ENCODE data around the gene RCOR3. TPM values are rescaled to one million over a fixed set of nuclear protein-coding genes. Genes with fewer than 3 reads are reported as not detected.
A peak's percentile ranks its signal among the peaks of the same experiment; 100 is the strongest.

RCOR3 gene
- total and polyA plus RNA-seq, 10 of the 15 experiments (the other 5 are each of a cell fraction or from before 2014, with no cell fraction given), result 8.0 to 55.0 (median 25.1) TPM

- TF ChIP-seq BCL3 (IDR thresholded peaks at IDR 0.05; ENCODE audit: borderline replicate concordance, insufficient read depth, low read depth, low read length, poor library complexity, severe bottlenecking), result no peak
- no peak for TF ChIP-seq SPI1 (IDR thresholded peaks at IDR 0.05; ENCODE audit: borderline replicate concordance, insufficient read depth, low read depth, low read length)
- TF ChIP-seq E2F8 (IDR thresholded peaks at IDR 0.05; ENCODE audit: low read depth, partially characterized antibody), result no peak
- no peak for TF ChIP-seq SMAD1 (IDR thresholded peaks at IDR 0.05; ENCODE audit: low read depth, partially characterized antibody)
- 0 out of 2 replicates have a peak, but pooled peaks have one; percentile 16 for TF ChIP-seq CHD1 (IDR thresholded peaks at IDR 0.05; ENCODE audit: low read depth, low read length)
- TF ChIP-seq, protein P1, sequence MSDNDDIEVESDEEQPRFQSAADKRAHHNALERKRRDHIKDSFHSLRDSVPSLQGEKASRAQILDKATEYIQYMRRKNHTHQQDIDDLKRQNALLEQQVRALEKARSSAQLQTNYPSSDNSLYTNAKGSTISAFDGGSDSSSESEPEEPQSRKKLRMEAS (IDR thresholded peaks at IDR 0.05; ENCODE audit: low read depth, low read length), result no peak
- TF ChIP-seq RAD21 (IDR thresholded peaks at IDR 0.05; ENCODE audit: insufficient read depth, low read depth, low read length), result peak; percentile 32; the same call in 1 of the 2 replicates
- TF ChIP-seq CEBPZ (IDR thresholded peaks at IDR 0.05; ENCODE audit: low read depth, low read length), result no peak
- no peak for TF ChIP-seq MEF2B (IDR thresholded peaks at IDR 0.05; ENCODE audit: partially characterized antibody, poor library complexity, severe bottlenecking)
- TF ChIP-seq LARP7 (IDR thresholded peaks at IDR 0.05), result no peak
- no peak for TF ChIP-seq MEF2A (IDR thresholded peaks at IDR 0.05; ENCODE audit: insufficient read depth, low read depth, low read length)
- TF ChIP-seq MLLT1 (IDR thresholded peaks at IDR 0.05), result peak; percentile 85; the same call in 1 of the 2 replicates
- no peak for TF ChIP-seq EGR1 (IDR thresholded peaks at IDR 0.05; ENCODE audit: borderline replicate concordance in 1 of 2, low read depth in 2 of 2, low read length in 2 of 2)
- no peak for TF ChIP-seq SP1 (IDR thresholded peaks at IDR 0.05; ENCODE audit: low read depth, low read length)
- TF ChIP-seq BCL11A (IDR thresholded peaks at IDR 0.05; ENCODE audit: low read depth, low read length), result no peak
- TF ChIP-seq PAX8 (IDR thresholded peaks at IDR 0.05), result no peak
- TF ChIP-seq, protein P2, sequence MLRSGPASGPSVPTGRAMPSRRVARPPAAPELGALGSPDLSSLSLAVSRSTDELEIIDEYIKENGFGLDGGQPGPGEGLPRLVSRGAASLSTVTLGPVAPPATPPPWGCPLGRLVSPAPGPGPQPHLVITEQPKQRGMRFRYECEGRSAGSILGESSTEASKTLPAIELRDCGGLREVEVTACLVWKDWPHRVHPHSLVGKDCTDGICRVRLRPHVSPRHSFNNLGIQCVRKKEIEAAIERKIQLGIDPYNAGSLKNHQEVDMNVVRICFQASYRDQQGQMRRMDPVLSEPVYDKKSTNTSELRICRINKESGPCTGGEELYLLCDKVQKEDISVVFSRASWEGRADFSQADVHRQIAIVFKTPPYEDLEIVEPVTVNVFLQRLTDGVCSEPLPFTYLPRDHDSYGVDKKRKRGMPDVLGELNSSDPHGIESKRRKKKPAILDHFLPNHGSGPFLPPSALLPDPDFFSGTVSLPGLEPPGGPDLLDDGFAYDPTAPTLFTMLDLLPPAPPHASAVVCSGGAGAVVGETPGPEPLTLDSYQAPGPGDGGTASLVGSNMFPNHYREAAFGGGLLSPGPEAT (IDR thresholded peaks at IDR 0.05; ENCODE audit: low read depth), result 0 out of 2 replicates have a peak, but pooled peaks have one; percentile 15
- TF ChIP-seq ETV6 (conservative IDR thresholded peaks at IDR 0.05 in 1 of 2, IDR thresholded peaks at IDR 0.05 in 1 of 2; ENCODE audit: borderline replicate concordance in 1 of 2, low read depth in 1 of 2), result no peak
These were observed 833 bp upstream of the RCOR3 start (continued) for GRCh38 chr1:211258310-211258755.

All from GM12878 (cell line).